GM12878 (cell line): ENCODE data around the gene MPRIP. TPM values are rescaled to one million over a fixed set of nuclear protein-coding genes. Genes with fewer than 3 reads are reported as not detected.

Experiments used
- ATF3 ChIP-seq: IDR thresholded peaks from 2 replicates; pipeline ENCODE4 v1.6.1; 2011; ENCODE audit warnings: low read depth, mild to moderate bottlenecking, low read length, moderate library complexity, borderline replicate concordance; ENCODE audit errors: extremely low read depth
- BHLHE40 ChIP-seq, 2 experiments: fragments of 450-650 bp in 1 of 2; IDR thresholded peaks; 2 replicates each; pipeline ENCODE4 v1.6.1; 2011 to 2017; ENCODE audit warnings: low read depth in 2 of 2, borderline replicate concordance in 1 of 2, improper control_type of control experiment in 1 of 2, low read length in 1 of 2, mild to moderate bottlenecking in 1 of 2
- E2F8 ChIP-seq: fragments of 450-650 bp; IDR thresholded peaks from 2 replicates; pipeline ENCODE4 v1.6.1; 2018; ENCODE audit warnings: mild to moderate bottlenecking, low read depth, moderate library complexity; ENCODE audit not compliant: partially characterized antibody
- FOS ChIP-seq: IDR thresholded peaks from 3 replicates; pipeline ENCODE4 v1.6.1; 2011; ENCODE audit warnings: borderline replicate concordance; ENCODE audit not compliant: insufficient read length; ENCODE audit errors: extremely low read depth
- GATAD2B ChIP-seq: fragments of 450-650 bp; conservative IDR thresholded peaks from 2 replicates; pipeline ENCODE4 v1.6.1; 2017; ENCODE audit warnings: low read depth, mild to moderate bottlenecking, moderate library complexity
- IKZF2 ChIP-seq, 2 experiments: fragments of 450-650 bp; IDR thresholded peaks; 2 replicates each; pipeline ENCODE4 v1.6.1; 2017; ENCODE audit warnings: mild to moderate bottlenecking in 2 of 2, moderate library complexity in 2 of 2
- MXI1 ChIP-seq: fragments of 150-350 bp; IDR thresholded peaks from 2 replicates; pipeline ENCODE4 v1.6.1; 2011; ENCODE audit warnings: low read depth, mild to moderate bottlenecking, inconsistent platforms, low read length, improper control_type of control experiment
- RAD51 ChIP-seq: fragments of 450-650 bp; IDR thresholded peaks from 2 replicates; pipeline ENCODE4 v1.6.1; 2016; ENCODE audit warnings: moderate library complexity, mild to moderate bottlenecking, inconsistent platforms
- TCF3 ChIP-seq: IDR thresholded peaks from 2 replicates; pipeline ENCODE4 v1.6.1; 2012; ENCODE audit warnings: low read depth, mild to moderate bottlenecking, low read length, borderline replicate concordance; ENCODE audit not compliant: insufficient read depth
- ZNF687 ChIP-seq: fragments of 450-650 bp; IDR thresholded peaks from 2 replicates; pipeline ENCODE4 v1.6.1; 2017; ENCODE audit warnings: mild to moderate bottlenecking, moderate library complexity
- polyA plus RNA-seq, 11 experiments: library from polyadenylated mRNA; depleted of rRNA in 4 of 11; unstranded in 6 of 11; stranded (reverse) in 5 of 11; fragments of >200 nt; fragmentation: Nextera tagmentation in 4 of 11; fragmentation: Illumina TruSeq in 1 of 11; extraction: Ambion mirVana in 4 of 11; extraction: Trizol in 1 of 11; gene quantifications; 1 replicate in 1 of 11; 2 replicates in 10 of 11; pipeline versions ENCODE4 v1.2.1 to v1.2.3, GENCODE V29; 2011 to 2016; ENCODE audit warnings: inconsistent platforms in 2 of 11, missing spikeins in 2 of 11, low read depth in 1 of 11
- total RNA-seq, 4 experiments: library from RNA; depleted of rRNA in 3 of 4; stranded (reverse); fragments of >200 nt in 3 of 4; fragmentation: Illumina TruSeq in 1 of 4; extraction: Trizol in 1 of 4; gene quantifications; 2 replicates each; pipeline versions ENCODE4 v1.2.1 to v1.2.3, GENCODE V29; 2013 to 2021

MPRIP gene
- total and polyA plus RNA-seq, 10 of the 15 experiments (the other 5 are each of a cell fraction or from before 2014, with no cell fraction given) = 16.5 to 168 (median 71.7) TPM

- TF ChIP-seq TCF3 (no peak), BHLHE40 (IDR thresholded peaks at IDR 0.05; ENCODE audit: borderline replicate concordance in 1 of 2, low read depth in 2 of 2, low read length in 1 of 2) (no peak), MXI1 (no peak), RAD51 (no peak), ATF3 (no peak), IKZF2 (IDR thresholded peaks at IDR 0.05) (no peak), FOS (no peak), GATAD2B (no peak), E2F8 (no peak), ZNF687 (no peak)
- TF ChIP-seq, all 136 proteins: peak for 0
Measured at GRCh38 chr17:17152385-17152784, 110.1 kb downstream of the MPRIP start (continued).
